Stimulated activated CD8-positive, alpha-beta memory T cell treated with anti-CD3 and anti-CD28 coated beads, Interleukin-7, amount 100 ng/mL, for 24 hours (primary cell): ENCODE measurements around the gene RECQL5.

Experiments
- DNase-seq: peaks from one replicate; pipeline ENCODE4 v3.0.0-alpha.2; 2020; ENCODE audit warnings: low read depth

RECQL5 gene

DNA sequence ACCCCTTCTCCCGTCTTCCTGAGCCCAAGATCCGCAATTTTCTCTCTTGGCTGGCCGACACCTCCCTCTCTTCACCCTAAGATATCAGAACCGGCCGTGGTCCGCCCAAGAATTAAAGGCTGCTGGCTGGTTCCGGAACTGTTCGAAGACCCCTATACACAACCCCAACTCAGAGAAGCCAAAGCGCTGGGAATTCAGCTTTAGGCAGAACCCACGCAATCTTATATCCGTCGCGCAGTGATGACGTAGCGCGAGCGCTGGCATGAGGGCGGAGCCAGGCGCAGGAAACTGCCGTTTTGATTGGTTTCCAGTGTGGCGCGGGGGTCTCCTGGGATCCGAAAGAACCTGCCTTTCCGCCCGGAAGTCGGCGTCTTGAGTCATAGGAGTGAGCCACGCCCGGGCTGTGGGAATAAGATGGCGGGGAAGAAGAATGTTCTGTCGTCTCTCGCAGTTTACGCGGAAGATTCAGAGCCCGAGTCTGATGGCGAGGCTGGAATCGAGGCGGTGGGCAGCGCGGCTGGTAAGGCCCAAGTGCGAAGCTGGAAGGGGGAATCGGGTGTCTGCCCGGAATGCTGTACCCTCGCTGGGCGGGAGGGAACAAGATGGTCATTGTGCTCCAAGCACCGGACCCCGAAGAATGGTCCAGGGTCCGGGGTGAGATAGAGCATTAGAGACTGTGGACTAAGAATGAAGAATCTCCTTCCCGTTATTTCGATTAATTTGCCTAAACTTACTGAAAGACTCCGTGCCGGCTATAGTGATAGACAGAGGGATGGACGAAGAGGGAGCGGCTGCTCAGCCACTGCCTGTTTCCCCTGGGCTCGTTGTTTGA lies at the start of gene RECQL5, which contains the start of gene SAP30BP:
Gene RECQL5, minus strand, starts transcription at position 196 of the 832 bp plus-strand sequence. CDS start 597 bp downstream, outside the sequence.
Gene SAP30BP, plus strand, starts transcription at position 380 of the 832 bp plus-strand sequence. Its CDS starts 35 bp downstream, at position 415.
- DNase-seq = peak; percentile 95

DNA sequence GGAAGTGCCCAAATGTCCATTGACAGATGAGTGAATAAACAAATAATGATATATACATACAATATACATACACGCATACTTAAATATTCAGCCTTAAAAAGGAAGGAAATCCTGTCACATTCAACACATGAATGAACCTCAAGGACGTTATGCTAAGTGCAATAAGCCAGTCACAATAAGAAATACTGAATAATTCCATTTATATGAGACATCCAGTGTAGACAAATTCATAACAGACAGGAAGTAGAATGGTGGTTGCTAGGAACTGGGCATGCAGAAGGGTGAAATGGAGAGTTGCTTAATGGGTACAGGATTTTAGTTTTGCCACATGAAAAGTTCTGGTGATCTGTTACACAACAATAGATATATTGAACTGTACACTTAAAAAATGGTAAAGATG lies 45.5 kb upstream of the RECQL5 start:
- DNase-seq = no peak

DNA sequence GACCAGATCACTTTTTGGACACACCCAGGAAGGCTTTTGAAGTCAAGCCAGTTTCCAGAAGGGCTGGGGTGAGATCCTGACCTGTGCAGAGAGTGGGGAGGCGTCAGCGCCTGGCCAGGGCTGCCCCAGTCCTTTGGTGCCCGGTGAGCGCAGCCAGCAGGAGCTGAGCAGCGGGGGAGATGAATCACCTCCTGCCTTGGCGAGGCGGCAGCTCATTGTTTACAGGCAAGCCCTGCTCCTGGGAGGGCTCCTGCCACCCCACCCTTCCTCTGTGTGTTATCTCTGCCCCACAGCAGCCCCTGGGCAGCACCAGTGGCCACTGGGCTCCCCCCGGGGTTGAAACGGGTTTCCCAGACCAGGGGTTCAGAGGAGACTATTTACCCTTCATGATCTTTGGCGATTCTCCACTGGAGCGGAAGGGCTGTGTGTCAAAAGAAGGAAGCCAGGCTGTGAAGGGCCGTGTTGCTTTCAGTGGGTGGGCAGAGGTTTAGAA lies 40.2 kb upstream of the RECQL5 start:
- DNase-seq = no peak

DNA sequence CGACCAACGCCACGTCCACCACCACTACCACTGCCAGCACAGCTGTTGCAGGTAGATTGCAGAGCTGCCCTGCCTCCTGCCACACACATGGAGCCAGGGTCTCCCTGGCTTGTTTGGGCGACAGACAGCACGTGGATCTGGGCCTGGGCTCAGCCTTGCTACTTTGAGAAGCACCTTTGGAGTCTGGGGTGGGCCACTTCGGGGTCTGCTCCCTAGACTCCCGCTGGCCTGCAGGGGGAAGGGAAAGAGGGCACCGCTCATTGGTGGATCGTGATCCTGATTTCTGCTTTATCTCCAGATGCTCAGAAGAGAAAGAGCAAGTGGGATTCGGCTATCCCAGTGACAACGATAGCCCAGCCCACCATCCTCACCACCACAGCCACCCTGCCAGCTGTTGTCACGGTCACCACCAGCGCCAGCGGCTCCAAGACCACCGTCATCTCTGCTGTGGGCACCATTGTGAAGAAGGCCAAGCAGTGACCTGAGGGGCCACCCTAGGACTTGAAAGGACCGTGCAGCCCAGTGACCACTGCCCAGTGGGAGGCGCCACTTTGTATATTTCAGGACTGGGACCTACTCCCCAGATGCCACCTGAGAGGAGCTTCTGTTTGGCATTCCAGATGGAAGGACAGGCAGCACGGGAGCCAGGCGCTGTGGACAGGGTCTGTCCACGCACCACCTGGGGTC lies 39.2 kb upstream of the RECQL5 start:
- no peak for DNase-seq

DNA sequence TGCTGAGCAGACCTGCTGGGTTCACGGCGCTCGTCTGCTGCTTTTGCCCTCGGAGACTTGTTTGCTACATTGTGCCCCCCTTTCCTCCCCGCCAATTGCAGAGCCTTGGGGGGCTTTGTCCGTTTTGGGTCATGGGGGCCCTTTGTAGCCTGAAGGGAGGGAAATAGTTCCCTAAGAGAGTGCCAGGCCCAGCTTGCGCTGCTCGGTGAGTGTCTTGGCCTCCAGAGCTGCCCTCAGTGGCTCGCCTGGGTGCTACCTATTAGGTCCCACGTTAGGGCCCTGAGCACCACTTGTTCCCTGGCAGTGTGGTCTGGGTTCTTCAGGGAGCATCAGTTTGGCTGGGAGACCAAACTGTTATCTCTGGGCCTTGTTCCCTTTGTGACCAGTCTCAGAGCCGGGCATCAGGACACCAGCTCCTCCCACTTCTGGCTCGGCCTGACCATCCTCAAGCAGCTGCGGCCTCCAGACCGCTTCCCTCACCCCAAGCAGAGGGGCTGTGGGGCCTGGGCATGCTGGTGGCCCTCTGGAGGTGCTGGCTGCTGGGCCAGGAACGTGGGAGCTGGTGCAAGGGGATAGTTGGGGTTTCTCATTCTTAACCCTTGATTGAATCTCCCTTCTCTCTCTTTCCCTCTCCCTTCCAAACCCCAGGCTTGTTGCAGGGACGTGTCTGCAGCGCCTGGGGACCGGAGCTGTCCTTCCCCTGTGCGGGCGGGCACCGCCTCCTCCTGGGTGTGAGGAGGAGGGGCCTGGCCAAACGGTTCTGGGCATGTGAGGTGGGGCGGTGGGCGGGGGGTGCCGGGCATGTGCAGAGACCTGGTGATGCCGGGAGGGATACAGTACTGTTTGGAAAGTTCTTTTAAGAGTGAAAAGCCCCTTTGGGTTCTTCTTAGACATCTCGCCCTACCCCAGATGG lies 38.3 kb upstream of the RECQL5 start:
- DNase-seq = no peak

DNA sequence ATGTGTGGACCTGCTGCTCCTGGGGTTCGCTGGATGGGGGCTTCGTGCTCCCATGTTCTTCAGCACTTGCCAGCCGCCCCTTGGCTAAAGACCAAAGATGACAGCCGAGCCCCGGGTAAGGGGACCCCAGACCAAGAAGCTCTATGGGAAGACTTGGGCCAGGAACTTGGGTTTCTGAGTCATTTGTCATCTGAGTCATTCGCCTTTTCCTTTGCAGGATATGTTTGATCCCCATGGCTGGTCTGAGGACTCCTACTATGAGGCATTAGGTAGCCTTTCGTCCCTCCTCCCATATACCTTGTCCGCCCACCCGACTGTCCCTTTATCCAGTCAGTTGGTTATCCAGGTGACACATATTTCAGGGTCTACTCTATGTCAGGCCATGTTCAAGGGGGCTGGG lies 36.6 kb upstream of the RECQL5 start:
- DNase-seq = no peak

DNA sequence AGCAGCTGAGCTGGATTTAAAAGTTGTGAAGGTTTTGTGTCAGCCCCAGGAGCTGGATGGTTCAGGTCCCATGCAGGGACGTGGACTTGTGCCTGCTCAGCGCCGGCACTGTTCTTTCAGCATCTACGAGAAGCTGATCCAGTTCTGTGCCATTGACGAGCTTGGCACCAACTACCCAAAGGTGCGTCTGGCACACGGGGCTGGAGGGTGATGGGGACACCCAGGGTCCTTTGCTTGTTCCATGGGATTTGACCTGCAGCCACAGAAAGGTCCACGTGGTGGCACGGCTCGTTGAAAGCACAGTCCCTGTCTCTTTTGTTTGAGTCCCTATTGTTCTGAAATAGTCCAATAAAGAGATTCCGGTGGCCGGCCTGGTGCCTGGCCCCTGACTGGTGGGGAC lies 36.2 kb upstream of the RECQL5 start:
- no peak for DNase-seq

DNA sequence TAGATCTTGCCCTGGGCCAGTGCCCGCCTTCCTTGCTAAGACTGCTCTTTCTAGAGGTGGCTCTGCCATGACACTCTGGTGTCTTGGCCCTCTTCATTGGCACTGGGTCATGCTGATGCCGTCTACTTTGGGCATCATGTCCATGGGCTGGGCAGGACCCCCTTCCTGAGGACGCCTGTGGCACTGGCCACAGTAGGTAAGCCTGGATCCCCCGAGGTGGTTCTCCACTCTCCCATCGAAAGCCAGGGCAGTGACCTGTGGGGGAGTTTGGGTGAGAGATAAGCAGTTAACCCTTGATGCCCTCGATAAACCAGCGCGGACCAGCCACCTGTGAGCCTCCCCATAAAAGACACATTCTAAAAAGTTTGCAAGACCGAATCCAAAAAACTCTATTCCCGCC lies 34.3 kb upstream of the RECQL5 start:
- no peak for DNase-seq

DNA sequence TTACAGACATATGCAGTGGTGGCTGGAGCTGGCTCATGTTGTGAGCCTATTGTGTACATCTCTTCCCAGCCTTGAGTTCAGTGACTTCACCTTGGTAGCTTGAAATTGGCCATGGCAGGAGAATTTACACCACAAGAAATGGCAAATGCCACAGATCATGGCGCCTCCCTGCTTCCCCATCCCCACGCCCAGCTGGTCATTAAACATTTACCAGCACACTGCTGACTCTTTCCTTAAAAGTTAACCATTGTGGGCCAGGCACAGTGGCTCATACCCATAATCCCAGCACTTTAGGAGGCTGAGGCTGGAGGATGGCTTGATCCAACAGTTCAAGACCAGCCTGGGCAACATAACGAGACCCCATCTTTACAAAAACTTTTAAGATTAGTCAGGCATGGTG lies 31.7 kb upstream of the RECQL5 start:
- DNase-seq = no peak

DNA sequence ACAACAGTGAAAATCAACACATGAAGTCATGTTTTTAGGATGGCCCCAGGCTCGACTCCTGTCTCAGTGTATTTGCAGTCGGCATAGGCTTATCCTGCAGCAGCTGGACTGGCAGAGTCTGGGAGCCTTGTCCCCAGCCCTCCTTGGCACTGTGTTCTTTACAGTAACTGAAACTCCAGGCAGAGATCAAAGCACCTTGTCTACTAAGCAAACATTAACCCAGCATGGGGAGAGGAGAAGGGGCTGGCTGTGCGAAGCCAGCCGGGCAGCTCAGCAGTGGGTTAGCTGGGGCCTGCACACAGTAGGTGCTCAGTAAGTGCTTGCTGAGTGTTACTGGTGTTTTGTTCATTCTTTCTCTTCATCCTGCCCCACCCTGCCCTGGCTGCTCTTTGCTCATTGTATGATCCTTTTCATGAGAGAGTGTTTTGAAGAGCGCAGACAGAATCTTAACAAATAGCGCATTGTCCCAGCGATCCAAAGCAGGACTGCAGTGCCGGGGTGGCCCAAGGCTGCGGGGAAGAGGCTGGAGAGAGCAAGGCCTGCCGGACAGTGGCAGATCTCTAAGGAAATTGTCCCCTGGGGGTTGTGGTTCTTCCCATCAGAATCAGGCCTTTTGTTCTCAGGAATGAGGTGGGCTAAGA lies 30.8 kb upstream of the RECQL5 start:
- DNase-seq = no peak

DNA sequence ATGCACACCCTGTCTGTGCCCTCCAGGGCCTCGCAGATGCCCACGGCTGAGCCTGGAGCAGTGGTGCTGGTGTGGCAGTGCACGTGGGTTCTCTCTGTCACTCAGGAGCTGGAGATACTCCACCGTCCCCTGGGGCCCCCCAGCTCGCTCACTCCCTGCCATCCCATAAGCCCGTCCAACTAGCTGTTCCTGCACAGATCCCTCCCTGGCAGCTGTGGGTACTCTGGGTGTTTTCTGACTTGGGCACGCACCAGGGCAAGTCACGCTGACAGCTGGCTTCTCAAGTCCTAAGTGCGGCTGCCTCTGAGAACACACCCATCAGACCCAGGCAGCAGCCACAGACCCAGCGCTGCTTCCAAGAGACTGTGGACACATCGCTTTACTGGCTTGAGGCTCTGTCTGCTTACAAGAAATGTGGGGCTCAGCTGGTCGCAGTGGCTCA lies 28.9 kb upstream of the RECQL5 start:
- DNase-seq = no peak

DNA sequence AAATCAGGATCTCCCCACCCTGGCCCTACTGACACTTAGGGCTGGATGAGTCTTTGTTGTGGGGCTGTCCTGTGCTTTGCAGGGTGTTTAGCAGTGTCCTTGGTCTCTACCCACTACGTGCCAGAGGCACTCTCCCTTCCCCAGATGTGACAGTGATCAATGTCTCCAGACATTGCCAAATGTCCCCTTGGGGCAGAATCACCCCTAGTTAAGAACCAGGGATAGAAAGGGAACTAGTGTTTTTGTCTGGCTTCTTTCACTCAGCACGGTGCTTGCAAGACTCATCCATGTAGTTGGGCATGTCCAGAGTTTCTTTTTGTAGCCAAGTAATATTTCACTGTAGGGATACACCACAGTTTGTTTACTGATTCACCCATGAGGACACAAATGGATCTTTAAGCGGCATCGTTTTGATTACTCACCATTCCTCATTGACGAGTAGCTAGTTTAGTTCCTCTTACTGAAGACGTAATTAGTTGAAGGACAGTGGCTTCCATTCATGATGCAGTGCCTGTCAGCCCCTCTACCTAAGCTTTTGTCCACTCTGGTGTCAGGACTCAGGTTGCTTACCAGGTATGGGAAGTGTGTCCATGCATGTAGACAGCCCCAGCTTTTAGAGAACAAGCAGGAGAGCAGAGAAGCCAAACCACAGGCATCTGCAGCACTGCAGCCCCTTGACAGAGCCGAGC lies 28.3 kb upstream of the RECQL5 start:
- no peak for DNase-seq

DNA sequence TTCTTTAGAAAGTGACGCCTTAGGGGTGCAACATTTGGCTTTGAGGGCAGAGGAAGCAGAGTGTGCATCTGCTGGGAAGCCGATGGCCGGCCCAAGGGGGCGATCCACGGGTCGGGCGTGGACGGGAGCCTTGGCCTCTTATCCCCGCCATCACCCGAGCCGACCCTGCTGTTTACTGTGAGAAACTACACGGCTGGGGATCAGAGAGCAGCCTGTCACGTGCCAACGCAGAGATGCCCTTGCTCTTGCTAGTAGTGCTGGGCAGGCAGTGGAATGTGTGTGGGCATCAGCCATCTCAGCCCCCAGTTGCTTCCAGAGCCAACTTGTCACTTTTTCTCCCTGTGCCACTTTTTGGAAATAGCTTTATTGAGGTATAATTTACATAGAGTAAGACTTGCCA lies 27.6 kb upstream of the RECQL5 start:
- no peak for DNase-seq

DNA sequence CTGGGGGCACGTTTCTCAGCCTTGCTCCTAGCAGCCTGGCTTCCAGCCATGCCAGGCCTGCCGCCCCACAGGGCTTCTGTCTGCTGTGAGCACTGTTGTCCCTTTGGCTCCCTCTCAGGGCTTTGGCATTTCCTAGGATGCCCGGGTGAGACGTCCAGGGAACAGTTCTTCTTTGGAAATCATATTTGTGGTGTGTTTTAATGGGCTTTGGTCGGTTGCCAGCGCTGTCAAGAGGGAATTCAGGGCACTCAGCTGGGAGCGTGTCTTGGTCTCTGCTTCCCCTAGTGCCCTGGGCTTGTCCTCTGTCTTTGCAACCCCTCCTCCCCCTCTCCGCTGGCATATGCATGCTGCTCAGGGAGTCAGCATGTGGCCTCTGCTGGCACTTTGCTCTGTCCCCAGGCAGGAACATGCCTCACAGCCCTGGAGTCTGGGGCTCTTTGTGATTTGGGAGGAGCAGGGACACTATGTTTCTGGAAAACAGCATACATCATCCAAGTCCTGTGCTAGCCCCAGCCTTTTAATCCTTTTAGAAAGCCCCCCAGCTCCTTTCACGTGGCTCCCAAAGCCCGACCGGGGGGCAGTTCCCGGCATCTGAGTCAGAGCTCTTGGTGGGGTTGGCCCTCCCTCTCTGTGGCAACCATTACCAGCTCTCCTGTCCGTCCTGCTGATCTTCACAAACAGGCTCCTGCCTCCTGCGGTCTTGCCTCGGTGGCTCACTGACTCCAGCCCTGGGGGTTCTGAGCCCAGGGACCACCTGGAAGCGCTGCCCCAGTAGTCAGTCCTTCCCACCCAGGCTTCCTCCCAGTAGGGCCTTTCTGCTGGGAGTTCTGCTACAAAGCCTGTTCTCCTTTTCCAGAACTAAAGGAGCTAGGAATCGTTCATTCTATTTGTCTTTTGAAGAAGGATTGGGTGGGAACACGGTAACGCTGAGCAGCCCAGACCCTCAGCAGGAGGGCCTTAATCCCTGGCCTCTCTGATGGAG lies 26.8 kb upstream of the RECQL5 start:
- no peak for DNase-seq

DNA sequence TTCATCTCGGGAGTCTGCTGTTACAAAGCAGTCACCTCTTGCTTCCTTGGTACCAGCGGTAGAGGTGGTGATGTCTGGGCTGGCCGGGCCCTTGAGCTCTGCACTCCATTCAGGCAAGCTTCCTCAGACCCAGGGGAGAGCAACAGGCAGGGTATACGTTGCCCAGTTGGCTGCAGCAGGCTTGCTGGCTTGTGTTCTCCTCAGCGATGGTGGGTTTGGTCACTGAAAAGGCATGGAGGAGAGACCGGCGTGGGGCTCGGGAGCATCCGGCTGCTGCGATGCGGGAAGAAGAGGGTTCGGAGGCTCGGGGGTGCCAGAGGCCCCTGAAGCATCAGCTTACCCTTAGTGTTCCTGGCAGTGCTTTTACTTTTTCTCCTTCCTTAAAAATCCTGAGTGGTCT lies 26.0 kb upstream of the RECQL5 start:
- DNase-seq = no peak

DNA sequence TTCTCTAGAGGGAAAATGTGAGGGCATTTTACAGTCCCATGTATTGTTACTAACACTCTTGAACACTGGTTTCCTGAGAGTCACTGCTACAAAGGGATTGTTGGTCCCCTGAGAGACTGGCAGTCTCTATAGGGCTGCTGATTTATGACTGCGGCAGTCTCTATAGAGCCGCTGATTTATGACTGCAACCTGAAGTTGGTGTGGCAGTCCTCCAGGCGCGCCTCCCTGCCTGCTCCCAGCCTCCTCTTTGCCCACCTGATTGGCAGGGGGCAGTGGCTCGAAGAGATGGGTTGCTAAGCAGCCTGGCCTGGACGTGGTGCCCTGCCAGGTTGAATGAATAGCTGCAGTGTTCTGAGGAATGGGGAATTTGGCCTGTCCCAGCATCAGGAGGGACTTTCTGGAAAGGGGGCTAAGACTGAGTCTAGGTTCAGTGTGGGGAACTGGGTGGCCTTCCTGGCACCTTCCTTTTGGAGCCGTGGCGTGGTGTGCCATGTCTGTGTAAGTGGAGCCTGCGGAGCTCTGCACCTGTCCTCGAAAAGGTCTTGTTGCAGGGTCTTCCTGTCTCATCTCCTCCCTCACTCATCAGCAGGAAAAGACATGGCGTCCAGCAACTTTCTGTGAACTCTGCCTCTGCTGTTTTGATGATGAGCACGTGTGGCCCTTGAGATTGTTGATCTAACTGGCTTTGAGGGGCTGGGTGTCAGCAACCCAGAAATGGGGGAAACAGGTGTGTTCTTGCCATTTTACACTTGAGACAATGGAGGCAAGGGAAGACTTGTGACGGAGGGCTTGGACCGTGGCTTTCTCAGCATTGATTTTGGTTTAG lies 25.1 kb upstream of the RECQL5 start:
- DNase-seq = no peak

DNA sequence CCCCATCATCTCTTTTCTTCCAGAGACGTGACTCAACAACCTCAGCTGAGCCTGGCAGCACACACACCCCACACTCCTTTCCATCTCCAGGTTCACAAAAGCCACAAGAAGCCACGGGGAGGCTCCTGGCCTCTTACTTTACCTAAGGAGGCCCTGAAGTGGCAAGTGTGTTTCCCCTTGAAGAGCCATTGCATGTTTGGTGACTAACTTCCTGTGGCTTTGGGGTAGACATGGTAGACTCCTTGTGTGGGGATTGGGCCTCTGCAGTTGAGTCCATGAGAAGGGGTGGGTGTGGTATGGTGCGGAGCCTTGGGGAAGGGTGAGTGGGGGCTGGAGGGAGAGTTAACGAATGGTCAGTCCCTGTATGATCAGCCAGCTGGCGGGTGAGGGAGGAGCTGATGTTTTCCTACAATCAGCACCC lies 24.4 kb upstream of the RECQL5 start:
- DNase-seq = no peak

DNA sequence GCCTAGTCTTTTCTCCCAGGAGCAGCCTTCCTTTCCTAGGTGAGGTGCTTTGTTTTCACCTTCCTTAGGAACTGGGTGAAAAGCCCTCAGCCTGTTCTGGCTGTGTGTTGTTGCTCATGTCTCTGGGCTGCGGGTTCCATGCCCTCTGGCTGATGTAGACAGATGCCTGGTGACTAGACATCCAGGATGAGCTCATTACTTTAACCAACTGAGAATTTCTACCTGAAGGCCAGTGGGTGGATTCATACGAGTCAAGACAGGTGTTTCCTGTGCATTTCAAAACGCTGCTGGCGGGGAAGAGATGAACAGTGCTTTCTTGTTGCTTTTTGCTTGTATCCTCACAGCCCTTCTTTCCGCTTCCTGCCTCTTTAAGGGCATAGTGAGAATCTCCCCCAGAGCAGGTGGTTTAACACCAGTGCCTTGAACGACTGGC lies 22.5 kb upstream of the RECQL5 start:
- no peak for DNase-seq
